ENCODE measurements around the gene MACROD2.

DNA sequence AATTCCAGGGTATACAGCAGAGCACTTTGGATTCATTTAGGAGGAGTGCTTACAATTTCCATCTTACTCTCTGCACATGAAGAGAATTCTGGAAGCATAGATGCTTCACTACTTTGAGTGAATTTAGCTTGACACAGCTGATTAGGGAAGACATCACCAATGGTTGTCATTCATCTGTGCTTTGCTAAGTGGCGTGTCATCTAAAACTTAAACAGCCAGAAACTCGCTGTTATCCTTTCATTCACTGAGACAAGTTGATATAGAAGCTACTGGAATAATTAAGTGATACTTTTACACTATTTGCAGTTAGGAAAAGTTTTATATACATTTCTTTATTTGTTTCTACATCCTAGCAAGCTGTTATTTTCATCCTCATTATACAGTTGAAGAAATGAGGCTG lies 977.4 kb downstream of the MACROD2 start:
- TF ChIP-seq, protein P1, sequence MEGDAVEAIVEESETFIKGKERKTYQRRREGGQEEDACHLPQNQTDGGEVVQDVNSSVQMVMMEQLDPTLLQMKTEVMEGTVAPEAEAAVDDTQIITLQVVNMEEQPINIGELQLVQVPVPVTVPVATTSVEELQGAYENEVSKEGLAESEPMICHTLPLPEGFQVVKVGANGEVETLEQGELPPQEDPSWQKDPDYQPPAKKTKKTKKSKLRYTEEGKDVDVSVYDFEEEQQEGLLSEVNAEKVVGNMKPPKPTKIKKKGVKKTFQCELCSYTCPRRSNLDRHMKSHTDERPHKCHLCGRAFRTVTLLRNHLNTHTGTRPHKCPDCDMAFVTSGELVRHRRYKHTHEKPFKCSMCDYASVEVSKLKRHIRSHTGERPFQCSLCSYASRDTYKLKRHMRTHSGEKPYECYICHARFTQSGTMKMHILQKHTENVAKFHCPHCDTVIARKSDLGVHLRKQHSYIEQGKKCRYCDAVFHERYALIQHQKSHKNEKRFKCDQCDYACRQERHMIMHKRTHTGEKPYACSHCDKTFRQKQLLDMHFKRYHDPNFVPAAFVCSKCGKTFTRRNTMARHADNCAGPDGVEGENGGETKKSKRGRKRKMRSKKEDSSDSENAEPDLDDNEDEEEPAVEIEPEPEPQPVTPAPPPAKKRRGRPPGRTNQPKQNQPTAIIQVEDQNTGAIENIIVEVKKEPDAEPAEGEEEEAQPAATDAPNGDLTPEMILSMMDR (conservative IDR thresholded peaks at IDR 0.05; ENCODE audit: low read depth, low read length), result no peak
- no peak for TF ChIP-seq RAD21 (IDR thresholded peaks at IDR 0.05; ENCODE audit: low read length)
- TF ChIP-seq, protein P2, sequence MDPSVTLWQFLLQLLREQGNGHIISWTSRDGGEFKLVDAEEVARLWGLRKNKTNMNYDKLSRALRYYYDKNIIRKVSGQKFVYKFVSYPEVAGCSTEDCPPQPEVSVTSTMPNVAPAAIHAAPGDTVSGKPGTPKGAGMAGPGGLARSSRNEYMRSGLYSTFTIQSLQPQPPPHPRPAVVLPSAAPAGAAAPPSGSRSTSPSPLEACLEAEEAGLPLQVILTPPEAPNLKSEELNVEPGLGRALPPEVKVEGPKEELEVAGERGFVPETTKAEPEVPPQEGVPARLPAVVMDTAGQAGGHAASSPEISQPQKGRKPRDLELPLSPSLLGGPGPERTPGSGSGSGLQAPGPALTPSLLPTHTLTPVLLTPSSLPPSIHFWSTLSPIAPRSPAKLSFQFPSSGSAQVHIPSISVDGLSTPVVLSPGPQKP (IDR thresholded peaks at IDR 0.05; ENCODE audit: borderline replicate concordance, low read depth, low read length), result no peak
- TF ChIP-seq POLR2A (IDR thresholded peaks at IDR 0.05; ENCODE audit: low read depth, low read length), result no peak
- no peak for TF ChIP-seq RCOR1 (IDR thresholded peaks at IDR 0.05; ENCODE audit: insufficient replicate concordance, low read length)
- TF ChIP-seq CHD1 (IDR thresholded peaks at IDR 0.05; ENCODE audit: low read depth, low read length), result no peak
- no peak for TF ChIP-seq SMC3 (IDR thresholded peaks at IDR 0.05; ENCODE audit: low read depth, low read length)
- TF ChIP-seq, protein P3, sequence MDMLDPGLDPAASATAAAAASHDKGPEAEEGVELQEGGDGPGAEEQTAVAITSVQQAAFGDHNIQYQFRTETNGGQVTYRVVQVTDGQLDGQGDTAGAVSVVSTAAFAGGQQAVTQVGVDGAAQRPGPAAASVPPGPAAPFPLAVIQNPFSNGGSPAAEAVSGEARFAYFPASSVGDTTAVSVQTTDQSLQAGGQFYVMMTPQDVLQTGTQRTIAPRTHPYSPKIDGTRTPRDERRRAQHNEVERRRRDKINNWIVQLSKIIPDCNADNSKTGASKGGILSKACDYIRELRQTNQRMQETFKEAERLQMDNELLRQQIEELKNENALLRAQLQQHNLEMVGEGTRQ (IDR thresholded peaks at IDR 0.05; ENCODE audit: low read depth, low read length), result no peak

Data from IMR-90 (cell line).